HEK293T (cell line): ENCODE measurements around the gene NLGN2.

Experiments
- BHLHE40 ChIP-seq: fragments of 450-650 bp; IDR thresholded peaks from 2 replicates; pipeline ENCODE4 v1.6.1; 2016; ENCODE audit warnings: mild to moderate bottlenecking, moderate library complexity, borderline replicate concordance
- CTBP1 ChIP-seq: fragments of 450-650 bp; IDR thresholded peaks from 2 replicates; pipeline ENCODE4 v1.6.1; 2016; ENCODE audit warnings: borderline replicate concordance
- ELF4 ChIP-seq: fragments of 450-650 bp; IDR thresholded peaks from 2 replicates; pipeline ENCODE4 v1.6.1; 2017; ENCODE audit warnings: antibody characterized with exemption
- FOXA1 ChIP-seq: fragments of 450-650 bp; IDR thresholded peaks from 2 replicates; pipeline ENCODE4 v1.6.1; 2016; ENCODE audit warnings: mild to moderate bottlenecking
- FOXM1 ChIP-seq: fragments of 450-650 bp; IDR thresholded peaks from 2 replicates; pipeline ENCODE4 v1.6.1; 2017; ENCODE audit warnings: mild to moderate bottlenecking, borderline replicate concordance
- HDGF ChIP-seq: fragments of 450-650 bp; IDR thresholded peaks from 2 replicates; pipeline ENCODE4 v1.6.1; 2017; ENCODE audit warnings: antibody characterized with exemption, borderline replicate concordance
- L3MBTL2 ChIP-seq: fragments of 450-650 bp; conservative IDR thresholded peaks from 2 replicates; pipeline ENCODE4 v1.6.1; 2016; ENCODE audit warnings: mild to moderate bottlenecking
- LEF1 ChIP-seq: fragments of 450-650 bp; IDR thresholded peaks from 2 replicates; pipeline ENCODE4 v1.6.1; 2017; ENCODE audit warnings: mild to moderate bottlenecking, borderline replicate concordance
- NFRKB ChIP-seq: fragments of 450-650 bp; IDR thresholded peaks from 2 replicates; pipeline ENCODE4 v1.6.1; 2016; ENCODE audit warnings: mild to moderate bottlenecking, moderate library complexity
- SP1 ChIP-seq: fragments of 450-650 bp; IDR thresholded peaks from 2 replicates; pipeline ENCODE4 v1.6.1; 2017
- SUZ12 ChIP-seq: fragments of 450-650 bp; IDR thresholded peaks from 2 replicates; pipeline ENCODE4 v1.6.1; 2016; ENCODE audit warnings: mild to moderate bottlenecking
- TARDBP ChIP-seq: fragments of 450-650 bp; IDR thresholded peaks from 2 replicates; pipeline ENCODE4 v1.6.1; 2016
- ZNF384 ChIP-seq: fragments of 450-650 bp; IDR thresholded peaks from 2 replicates; pipeline ENCODE4 v1.6.1; 2016

DNA sequence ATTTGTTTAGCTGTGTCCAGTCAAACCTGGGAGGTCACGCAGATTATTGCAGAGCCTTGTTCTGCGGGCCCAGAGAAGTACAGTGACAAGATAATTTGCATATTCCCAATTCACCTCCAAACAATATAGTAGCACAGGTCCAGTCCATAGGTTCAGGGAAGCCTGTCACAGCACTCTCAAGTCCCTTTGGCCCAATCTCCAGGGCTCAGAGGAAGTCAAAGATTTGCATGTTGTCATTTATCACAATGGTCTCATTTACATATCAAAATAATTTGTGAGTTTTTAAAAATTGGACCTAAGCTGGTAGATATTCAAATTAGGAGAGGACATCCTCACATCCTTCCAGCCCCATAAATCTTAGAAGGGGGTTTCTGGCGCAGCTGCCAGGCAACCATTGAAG is 59.9 kb downstream of the NLGN2 start:
- TF ChIP-seq TARDBP (no peak), SUZ12 (no peak), FOXM1 (no peak), HDGF (no peak), ZNF384 (no peak), SP1 (no peak), LEF1 (no peak), FOXA1 (no peak), BHLHE40 (no peak), L3MBTL2 (no peak), NFRKB (no peak), ELF4 (no peak), CTBP1 (no peak)
